SK-N-SH (cell line): Measurements from ENCODE around the gene COL12A1.

Experiments
- CTCF ChIP-seq: fragments of 200-600 bp; sonication (generic); IDR thresholded peaks from 2 replicates; pipeline ENCODE4 v1.6.1; 2017; ENCODE audit warnings: antibody characterized with exemption, mild to moderate bottlenecking, moderate library complexity
- EP300 ChIP-seq, 2 experiments: IDR thresholded peaks; 2 replicates each; pipeline versions ENCODE4 v1.4.0 to v1.6.1; 2012; ENCODE audit warnings: borderline replicate concordance in 1 of 2, low read depth in 1 of 2, low read length in 1 of 2
- GATA2 ChIP-seq: sonication (generic); formaldehyde crosslinking; IDR thresholded peaks from 2 replicates; pipeline ENCODE4 v1.5.0; 2020; ENCODE audit warnings: mild to moderate bottlenecking, missing genetic modification reagents
- SIN3A ChIP-seq: IDR thresholded peaks from 2 replicates; pipeline ENCODE4 v1.6.1; 2012; ENCODE audit warnings: low read depth, mild to moderate bottlenecking, low read length, moderate library complexity, borderline replicate concordance
- TAF1 ChIP-seq: IDR thresholded peaks from 2 replicates; pipeline ENCODE4 v1.6.1; 2012; ENCODE audit warnings: low read depth, mild to moderate bottlenecking, low read length, moderate library complexity, borderline replicate concordance
- TCF12 ChIP-seq: IDR thresholded peaks from 2 replicates; pipeline ENCODE4 v1.4.0; 2012

GRCh38 chr6:75116946-75117345 is 88.9 kb downstream of the COL12A1 start:
- TF ChIP-seq CTCF (no peak), SIN3A (no peak), TAF1 (no peak), GATA2 (CRISPR knock-in tag) (no peak), EP300 (IDR thresholded peaks at IDR 0.05; ENCODE audit: borderline replicate concordance in 1 of 2, low read depth in 1 of 2, low read length in 1 of 2) (no peak), TCF12 (no peak)
